Mesendoderm (in vitro differentiated cells): Measurements from ENCODE around the gene PIGQ.
"Not testable (repeated sequence)": the region's sequence is repeated elsewhere in the genome, so short reads cannot be mapped to it uniquely, and the experiment has no call there.

Source experiments
- DNase-seq: peaks from one replicate; pipeline ENCODE4 v3.0.0; 2013
- H2AK5ac ChIP-seq: 2 replicates; pipeline ENCODE4 v1.6.1; 2013; ENCODE audit warnings: low read length, inconsistent platforms
- H2BK120ac ChIP-seq: 2 replicates; pipeline ENCODE4 v1.6.1; 2013; ENCODE audit warnings: low read depth, mild to moderate bottlenecking, low read length, moderate library complexity, mixed read lengths
- H2BK15ac ChIP-seq: replicated peaks from 2 replicates; pipeline ENCODE4 v1.6.1; 2013; ENCODE audit warnings: low read depth, mild to moderate bottlenecking, moderate library complexity
- H2BK5ac ChIP-seq: 2 replicates; pipeline ENCODE4 v1.6.1; 2013; ENCODE audit warnings: low read length, inconsistent platforms
- H3K18ac ChIP-seq: 2 replicates; pipeline ENCODE4 v1.6.1; 2013; ENCODE audit warnings: mild to moderate bottlenecking, low read length, mixed read lengths
- H3K23ac ChIP-seq: one replicate; pipeline ENCODE4 v1.6.1; 2013; ENCODE audit warnings: low read length
- H3K27ac ChIP-seq: 2 replicates; pipeline ENCODE4 v1.5.1; 2013; ENCODE audit warnings: low read depth, mild to moderate bottlenecking, inconsistent platforms, low read length, moderate library complexity
- H3K27me3 ChIP-seq: 2 replicates; pipeline ENCODE4 v1.6.1; 2013; ENCODE audit warnings: low read length, control low read depth, mild to moderate bottlenecking, inconsistent platforms; ENCODE audit not compliant: insufficient read depth, poor library complexity
- H3K36me3 ChIP-seq: 2 replicates; pipeline ENCODE4 v1.6.1; 2013; ENCODE audit warnings: low read length, inconsistent platforms; ENCODE audit not compliant: control insufficient read depth, insufficient read depth
- H3K4ac ChIP-seq: one replicate; pipeline ENCODE4 v1.6.1; 2013; ENCODE audit warnings: low read depth, mild to moderate bottlenecking, low read length, moderate library complexity
- H3K4me1 ChIP-seq: 2 replicates; pipeline ENCODE4 v1.6.1; 2013; ENCODE audit warnings: low read depth, low read length, inconsistent platforms; ENCODE audit not compliant: control insufficient read depth
- H3K4me2 ChIP-seq: 2 replicates; pipeline ENCODE4 v1.6.1; 2013; ENCODE audit warnings: low read length
- H3K4me3 ChIP-seq: 2 replicates; pipeline ENCODE4 v1.5.1; 2013; ENCODE audit warnings: mild to moderate bottlenecking, low read length
- H3K56ac ChIP-seq: one replicate; pipeline ENCODE4 v1.6.1; 2013; ENCODE audit warnings: low read length
- H3K79me1 ChIP-seq: 2 replicates; pipeline ENCODE4 v1.6.1; 2013; ENCODE audit warnings: low read length, inconsistent platforms
- H3K79me2 ChIP-seq: 2 replicates; pipeline ENCODE4 v1.6.1; 2013; ENCODE audit warnings: mild to moderate bottlenecking, low read length; ENCODE audit not compliant: control insufficient read depth, insufficient read depth
- H3K9ac ChIP-seq: 2 replicates; pipeline ENCODE4 v1.6.1; 2013; ENCODE audit warnings: low read length, inconsistent platforms
- H4K5ac ChIP-seq: one replicate; pipeline ENCODE4 v1.6.1; 2013; ENCODE audit warnings: low read length
- H4K8ac ChIP-seq: one replicate; pipeline ENCODE4 v1.6.1; 2013; ENCODE audit warnings: low read depth, mild to moderate bottlenecking, control low read depth, low read length, moderate library complexity
- WGBS: extraction: QIAGEN DNeasy Blood & Tissue Kit; methylation state at CpG from one replicate; pipeline ENCODE4 v1.1.7; 2013; ENCODE audit warnings: low lambda C conversion rate, missing lambda C conversion rate; ENCODE audit not compliant: insufficient coverage; ENCODE audit errors: extremely low coverage; 5-methylcytosine and 5-hydroxymethylcytosine counted together

Gene PIGQ

GRCh38 chr16:593807-594206 lies 24.0 kb downstream of the PIGQ start:
- no peak overlapping the region for H3K4ac ChIP-seq
- no peak overlapping the region for H2BK5ac ChIP-seq
- H3K4me1 ChIP-seq, result peaks cover 3% of the 10 kb centered on the region
- H3K23ac ChIP-seq, result no peak overlapping the region
- H2BK120ac ChIP-seq, result no peak overlapping the region
- no peak overlapping the region for H3K56ac ChIP-seq
- no peak overlapping the region for H3K18ac ChIP-seq
- H4K5ac ChIP-seq, result no peak overlapping the region
- no CpG with 5 or more reads among the region's 16 CpGs for whole genome bisulfite sequencing
- H3K36me3 ChIP-seq, result no peaks in the 10 kb centered on the region
- no peak overlapping the region for H3K4me2 ChIP-seq
- DNase-seq, result no peak
- H3K79me2 ChIP-seq, result peaks cover 8% of the 10 kb centered on the region
- no peak overlapping the region for H2AK5ac ChIP-seq
- H3K27ac ChIP-seq, result no peak overlapping the region
- H2BK15ac ChIP-seq, result no peak overlapping the region
- H3K4me3 ChIP-seq, result no peak overlapping the region
- H3K79me1 ChIP-seq, result peaks cover 21% of the 10 kb centered on the region
- H3K9ac ChIP-seq, result no peak overlapping the region
- H4K8ac ChIP-seq, result no peak overlapping the region
- no peaks in the 10 kb centered on the region for H3K27me3 ChIP-seq

GRCh38 chr16:595094-595528 lies 25.3 kb downstream of the PIGQ start:
- Histone ChIP-seq H3K4me1 (peaks cover 3% of the 10 kb centered on the region), H3K18ac (no peak overlapping the region), H4K8ac (no peak overlapping the region), H4K5ac (no peak overlapping the region), H2BK15ac (no peak overlapping the region), H2BK5ac (no peak overlapping the region), H2AK5ac (no peak overlapping the region), H3K4me2 (no peak overlapping the region), H3K36me3 (no peaks in the 10 kb centered on the region), H3K56ac (no peak overlapping the region), H3K9ac (no peak overlapping the region), H2BK120ac (no peak overlapping the region), H3K27me3 (no peaks in the 10 kb centered on the region), H3K79me2 (peaks cover 8% of the 10 kb centered on the region), H3K79me1 (peaks cover 21% of the 10 kb centered on the region), H3K23ac (no peak overlapping the region), H3K27ac (no peak overlapping the region), H3K4ac (no peak overlapping the region), H3K4me3 (no peak overlapping the region)
- no peak for DNase-seq
- no CpG with 5 or more reads among the region's 18 CpGs for WGBS

- no peaks in the 10 kb centered on the region for H3K36me3 ChIP-seq
- H3K4me2 ChIP-seq, result no peak overlapping the region
- no CpG with 5 or more reads among the region's 34 CpGs for WGBS
- no peak overlapping the region for H3K23ac ChIP-seq
- H3K4me1 ChIP-seq, result no peaks in the 10 kb centered on the region
- no peak overlapping the region for H2AK5ac ChIP-seq
- H3K9ac ChIP-seq, result no peak overlapping the region
- H2BK15ac ChIP-seq, result no peak overlapping the region
- no peak overlapping the region for H2BK5ac ChIP-seq
- no peak for DNase-seq
- no peak overlapping the region for H2BK120ac ChIP-seq
- H3K27me3 ChIP-seq, result no peaks in the 10 kb centered on the region
- peaks cover 1% of the 10 kb centered on the region for H3K79me2 ChIP-seq
- H3K56ac ChIP-seq, result no peak overlapping the region
- H3K27ac ChIP-seq, result no peak overlapping the region
- H3K4ac ChIP-seq, result no peak overlapping the region
- H3K79me1 ChIP-seq, result peaks cover 12% of the 10 kb centered on the region
- no peak overlapping the region for H4K8ac ChIP-seq
- H4K5ac ChIP-seq, result no peak overlapping the region
- H3K18ac ChIP-seq, result no peak overlapping the region
- H3K4me3 ChIP-seq, result no peak overlapping the region
These were observed 26.4 kb downstream of the PIGQ start for GRCh38 chr16:595942-596735.

GRCh38 chr16:596736-597060 lies 26.9 kb downstream of the PIGQ start:
- no peaks in the 10 kb centered on the region for H3K27me3 ChIP-seq
- peaks cover 11% of the 10 kb centered on the region for H3K79me1 ChIP-seq
- H2BK120ac ChIP-seq, result no peak overlapping the region
- H3K56ac ChIP-seq, result no peak overlapping the region
- no peak overlapping the region for H3K4ac ChIP-seq
- no peak overlapping the region for H3K4me2 ChIP-seq
- no peak for DNase-seq
- H3K23ac ChIP-seq, result no peak overlapping the region
- no CpG with 5 or more reads among the region's 12 CpGs for WGBS
- H2AK5ac ChIP-seq, result no peak overlapping the region
- no peak overlapping the region for H4K5ac ChIP-seq
- no peak overlapping the region for H2BK5ac ChIP-seq
- H2BK15ac ChIP-seq, result no peak overlapping the region
- no peaks in the 10 kb centered on the region for H3K36me3 ChIP-seq
- no peak overlapping the region for H3K27ac ChIP-seq
- no peak overlapping the region for H3K4me3 ChIP-seq
- H3K79me2 ChIP-seq, result no peaks in the 10 kb centered on the region
- H3K9ac ChIP-seq, result no peak overlapping the region
- no peaks in the 10 kb centered on the region for H3K4me1 ChIP-seq
- H4K8ac ChIP-seq, result no peak overlapping the region
- H3K18ac ChIP-seq, result no peak overlapping the region

- not testable (repeated sequence) for H2BK120ac ChIP-seq, H2BK5ac ChIP-seq
- no CpG with 5 or more reads among the region's 7 CpGs for WGBS
These were observed 27.9 kb downstream of the PIGQ start for GRCh38 chr16:597655-598054.

More at GRCh38 chr16:597655-598054, 27.9 kb downstream of the PIGQ start:
- H2BK15ac ChIP-seq, H3K36me3 ChIP-seq, H3K79me2 ChIP-seq, H3K4ac ChIP-seq, H3K56ac ChIP-seq, H3K4me1 ChIP-seq, H3K9ac ChIP-seq, H3K27me3 ChIP-seq, H3K79me1 ChIP-seq, H3K4me2 ChIP-seq, H3K4me3 ChIP-seq, H3K18ac ChIP-seq, H2AK5ac ChIP-seq, DNase-seq, H4K8ac ChIP-seq, H3K27ac ChIP-seq, H4K5ac ChIP-seq, H3K23ac ChIP-seq: not testable (repeated sequence)
